Measurements from ENCODE around the gene CHST15. TPM values are rescaled to one million over a fixed set of nuclear protein-coding genes. Genes with fewer than 3 reads are reported as not detected.
"Not testable (repeated sequence)": the region's sequence is repeated elsewhere in the genome, so short reads cannot be mapped to it uniquely, and the experiment has no call there.

CHST15 gene
- polyA plus RNA-seq, 1 experiment = 6.2 TPM

DNA sequence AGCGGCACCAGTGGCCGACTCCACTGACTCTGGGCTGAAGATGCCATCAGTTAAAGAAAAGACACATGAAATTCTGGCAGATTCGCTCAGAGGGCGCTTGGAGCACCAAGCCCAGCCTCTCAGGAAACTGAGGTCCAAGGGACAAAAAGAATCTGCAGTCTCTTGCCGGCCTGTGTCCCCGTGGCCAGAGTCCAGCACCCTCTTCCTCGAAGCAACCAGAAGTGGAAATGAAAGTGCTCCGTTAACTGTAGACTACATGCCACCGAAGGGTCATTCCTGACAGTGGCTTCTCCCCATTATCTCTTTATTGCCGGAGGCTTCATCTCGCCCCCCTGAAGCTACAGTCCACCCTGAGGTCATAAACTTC lies 1.0 kb upstream of the CHST15 start:
- POLR2A ChIA-PET = no interaction called here
- CTCF ChIA-PET = interaction anchor here (0.9 to 1.3 kb wide), 2 partner anchors 13 to 98 kb away, joined by 3 to 4 read pairs; no protein-coding TSS in a partner anchor
- TF ChIP-seq, protein P1, sequence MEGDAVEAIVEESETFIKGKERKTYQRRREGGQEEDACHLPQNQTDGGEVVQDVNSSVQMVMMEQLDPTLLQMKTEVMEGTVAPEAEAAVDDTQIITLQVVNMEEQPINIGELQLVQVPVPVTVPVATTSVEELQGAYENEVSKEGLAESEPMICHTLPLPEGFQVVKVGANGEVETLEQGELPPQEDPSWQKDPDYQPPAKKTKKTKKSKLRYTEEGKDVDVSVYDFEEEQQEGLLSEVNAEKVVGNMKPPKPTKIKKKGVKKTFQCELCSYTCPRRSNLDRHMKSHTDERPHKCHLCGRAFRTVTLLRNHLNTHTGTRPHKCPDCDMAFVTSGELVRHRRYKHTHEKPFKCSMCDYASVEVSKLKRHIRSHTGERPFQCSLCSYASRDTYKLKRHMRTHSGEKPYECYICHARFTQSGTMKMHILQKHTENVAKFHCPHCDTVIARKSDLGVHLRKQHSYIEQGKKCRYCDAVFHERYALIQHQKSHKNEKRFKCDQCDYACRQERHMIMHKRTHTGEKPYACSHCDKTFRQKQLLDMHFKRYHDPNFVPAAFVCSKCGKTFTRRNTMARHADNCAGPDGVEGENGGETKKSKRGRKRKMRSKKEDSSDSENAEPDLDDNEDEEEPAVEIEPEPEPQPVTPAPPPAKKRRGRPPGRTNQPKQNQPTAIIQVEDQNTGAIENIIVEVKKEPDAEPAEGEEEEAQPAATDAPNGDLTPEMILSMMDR (IDR thresholded peaks at IDR 0.05; ENCODE audit: insufficient read depth, low read depth, low read length) = no peak
- peaks cover 20% of the 10 kb centered on the region for H3K27me3 ChIP-seq (ENCODE audit: control insufficient read depth, insufficient read depth, low read length)
- H3K4me3 ChIP-seq (ENCODE audit: low read depth, low read length) = no peak overlapping the region
- DNase-seq (ENCODE audit: low read depth) = no peak
- H3K36me3 ChIP-seq (ENCODE audit: control insufficient read depth, insufficient read depth, low read length) = no peaks in the 10 kb centered on the region

DNA sequence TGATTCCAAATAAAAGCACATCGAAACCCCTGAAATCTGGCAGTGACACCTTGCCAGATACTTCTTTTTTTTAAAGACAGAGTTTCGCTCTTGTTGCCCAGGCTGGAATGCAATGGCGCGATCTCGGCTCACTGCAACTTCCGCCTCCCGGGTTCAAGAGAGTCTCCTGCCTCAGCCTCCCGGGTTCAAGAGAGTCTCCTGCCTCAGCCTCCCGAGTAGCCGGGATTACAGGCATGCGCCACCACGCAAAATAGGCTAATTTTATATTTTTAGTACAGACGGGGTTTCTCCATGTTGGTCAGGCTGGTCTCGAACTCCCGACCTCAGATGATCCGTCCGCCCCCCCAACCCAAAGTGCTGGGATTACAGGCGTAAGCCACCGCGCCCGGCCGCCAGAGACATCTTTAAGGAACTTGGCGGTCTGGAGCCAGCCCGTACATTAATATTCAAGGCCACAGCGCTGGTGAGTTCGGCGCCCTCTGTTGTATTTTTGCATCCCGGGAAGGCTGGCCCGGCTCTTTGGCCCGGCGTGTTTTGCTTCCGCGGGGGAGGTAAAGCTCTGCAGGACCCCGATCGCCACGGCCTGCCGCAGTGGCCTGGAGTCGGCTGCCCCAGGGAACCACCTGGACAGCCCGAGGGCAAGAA lies 498 bp upstream of the CHST15 start:
- DNase-seq (ENCODE audit: low read depth); H3K36me3 ChIP-seq (ENCODE audit: control insufficient read depth, insufficient read depth, low read length); POLR2A ChIA-PET: not testable (repeated sequence)
- Histone ChIP-seq H3K27me3 (ENCODE audit: control insufficient read depth, insufficient read depth, low read length) (peaks cover 19% of the 10 kb centered on the region), H3K4me3 (ENCODE audit: low read depth, low read length) (peak overlapping the region; percentile 59)
- CTCF ChIA-PET = interaction anchor here (0.6 to 1.3 kb wide), 4 partner anchors 14 to 97 kb away, joined by 3 to 4 read pairs (median 4); no protein-coding TSS in a partner anchor
- TF ChIP-seq, protein P1 (IDR thresholded peaks at IDR 0.05; ENCODE audit: insufficient read depth, low read depth, low read length) = peak; percentile 16; the same call in 1 of the 2 replicates

DNA sequence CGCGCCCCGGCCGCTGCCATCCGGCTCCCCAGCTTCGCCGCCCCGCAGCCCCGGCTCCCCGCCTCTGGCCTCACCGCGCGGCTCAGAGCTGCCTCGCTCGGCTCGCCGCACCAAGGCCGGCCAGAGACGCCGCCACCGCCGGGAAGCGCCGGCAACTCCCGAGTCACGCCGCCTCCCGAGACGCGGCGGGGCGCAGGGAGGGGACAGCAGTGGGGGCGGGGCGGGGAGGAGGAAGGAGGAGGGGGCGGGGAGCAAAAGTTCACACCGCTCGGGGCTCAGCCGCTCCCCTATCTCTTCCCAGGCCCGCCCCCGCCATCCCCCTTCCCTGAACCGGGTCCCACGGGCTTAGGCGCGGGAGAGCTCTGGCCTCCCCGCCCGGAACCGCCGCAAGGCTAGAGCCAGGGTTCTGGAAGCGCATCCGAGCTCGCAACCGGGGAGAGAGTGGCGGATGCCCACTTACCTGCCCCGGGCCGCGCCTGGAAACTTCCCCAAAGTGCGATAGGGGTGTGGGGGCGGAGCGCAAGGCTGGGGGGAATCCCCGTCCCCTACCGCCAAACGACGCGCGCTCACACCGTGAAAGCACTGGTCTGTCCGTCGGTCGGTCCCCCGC lies 1.0 kb downstream of the CHST15 start:
- CTCF ChIA-PET = interaction anchor here (0.7 to 2.2 kb wide), 7 partner anchors 9 to 297 kb away, joined by 3 to 9 read pairs (median 3); no protein-coding TSS in a partner anchor
- POLR2A ChIA-PET = no interaction called here
- no peak for DNase-seq (ENCODE audit: low read depth)
- Histone ChIP-seq H3K27me3 (ENCODE audit: control insufficient read depth, insufficient read depth, low read length) (peaks cover 17% of the 10 kb centered on the region), H3K4me3 (ENCODE audit: low read depth, low read length) (peak overlapping the region; percentile 59), H3K36me3 (ENCODE audit: control insufficient read depth, insufficient read depth, low read length) (no peaks in the 10 kb centered on the region)
- TF ChIP-seq, protein P1 (IDR thresholded peaks at IDR 0.05; ENCODE audit: insufficient read depth, low read depth, low read length) = no peak

DNA sequence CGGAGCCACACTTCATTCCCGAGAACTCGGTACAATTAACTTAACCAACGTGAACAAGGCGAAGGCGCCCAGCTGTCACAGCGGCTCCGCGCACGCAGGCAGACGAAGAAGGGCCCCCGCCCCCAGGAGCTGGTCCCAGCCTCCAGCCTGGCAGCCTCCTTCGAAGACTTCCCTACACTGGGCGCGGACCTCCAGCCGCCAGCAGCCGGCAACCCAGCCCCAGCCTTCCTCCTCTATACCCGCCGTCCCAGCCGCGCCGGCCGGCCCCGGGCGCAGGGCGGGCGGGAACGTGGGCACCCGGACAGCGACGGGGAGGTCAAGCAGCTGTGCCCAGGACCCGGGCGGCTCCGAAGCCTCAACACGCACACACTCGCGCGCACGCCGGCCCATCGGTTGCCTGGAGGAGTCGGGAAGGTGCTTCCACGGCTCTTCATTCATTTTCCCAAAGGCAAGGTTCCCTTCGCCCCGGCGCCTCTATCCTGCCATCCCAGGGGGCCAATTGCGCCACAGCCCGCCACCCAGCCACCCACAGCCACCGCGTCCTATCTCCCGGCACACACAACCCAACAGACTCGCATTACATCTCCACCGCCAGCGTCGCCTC lies 1.6 kb downstream of the CHST15 start:
- no peak for DNase-seq (ENCODE audit: low read depth)
- CTCF ChIA-PET = interaction anchor here (0.7 to 2.2 kb wide), 6 partner anchors 8 to 298 kb away, joined by 3 to 9 read pairs (median 4); no protein-coding TSS in a partner anchor
- peak overlapping the region; percentile 59 for H3K4me3 ChIP-seq (ENCODE audit: low read depth, low read length)
- no peaks in the 10 kb centered on the region for H3K36me3 ChIP-seq (ENCODE audit: control insufficient read depth, insufficient read depth, low read length)
- TF ChIP-seq, protein P1 (IDR thresholded peaks at IDR 0.05; ENCODE audit: insufficient read depth, low read depth, low read length) = no peak
- POLR2A ChIA-PET = no interaction called here
- peaks cover 15% of the 10 kb centered on the region for H3K27me3 ChIP-seq (ENCODE audit: control insufficient read depth, insufficient read depth, low read length)

DNA sequence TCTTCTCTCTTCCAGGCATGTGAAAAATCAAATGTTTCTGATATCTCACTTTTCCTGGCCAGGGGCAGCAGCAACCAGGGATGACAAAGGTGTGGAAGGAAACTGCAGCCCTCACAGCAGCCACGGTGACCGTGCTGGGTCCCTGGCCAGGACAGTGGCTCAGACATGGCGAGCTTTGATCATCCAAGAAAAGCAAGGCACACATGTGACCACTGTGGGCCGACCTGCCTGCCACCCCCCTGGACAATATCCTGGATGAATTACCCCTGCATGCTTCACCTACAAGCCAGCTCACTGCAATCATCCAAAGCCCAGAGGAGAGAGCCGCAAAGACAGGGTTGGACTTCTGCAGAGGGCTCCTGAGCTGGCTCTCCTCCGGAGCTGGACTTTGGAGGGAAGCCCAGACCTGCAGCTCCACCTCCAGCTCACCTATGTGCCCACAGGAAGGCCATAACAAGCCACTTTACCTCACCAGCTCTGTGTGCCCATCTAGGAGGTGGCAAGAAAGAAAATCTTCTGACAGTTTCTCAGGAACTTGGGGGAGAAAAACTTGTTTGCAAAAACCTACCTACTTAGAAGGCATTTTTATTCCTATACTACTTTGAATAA lies 2.7 kb downstream of the CHST15 start:
- no peak overlapping the region for H3K4me3 ChIP-seq (ENCODE audit: low read depth, low read length)
- CTCF ChIA-PET = interaction anchor here (0.7 to 2.3 kb wide), 3 partner anchors 16 to 295 kb away, joined by 3 to 10 read pairs (median 4); no protein-coding TSS in a partner anchor
- POLR2A ChIA-PET = no interaction called here
- TF ChIP-seq, protein P1 (IDR thresholded peaks at IDR 0.05; ENCODE audit: insufficient read depth, low read depth, low read length) = no peak
- no peaks in the 10 kb centered on the region for H3K36me3 ChIP-seq (ENCODE audit: control insufficient read depth, insufficient read depth, low read length)
- DNase-seq (ENCODE audit: low read depth) = no peak
- H3K27me3 ChIP-seq (ENCODE audit: control insufficient read depth, insufficient read depth, low read length) = peaks cover 10% of the 10 kb centered on the region

Data from BJ (cell line).